Stimulated activated CD4-positive, alpha-beta T cell treated with anti-CD3 and anti-CD28 coated beads, Interleukin-15, amount 100 ng/mL, for 1 hour (primary cell): ENCODE measurements around the gene P2RX6.

Experiments used
- DNase-seq, 2 donors: peaks; one replicate each; pipeline ENCODE4 v3.0.0-alpha.2; 2020; ENCODE audit warnings: low read depth in 1 of 2, low spot score in 1 of 2

P2RX6 gene

DNA sequence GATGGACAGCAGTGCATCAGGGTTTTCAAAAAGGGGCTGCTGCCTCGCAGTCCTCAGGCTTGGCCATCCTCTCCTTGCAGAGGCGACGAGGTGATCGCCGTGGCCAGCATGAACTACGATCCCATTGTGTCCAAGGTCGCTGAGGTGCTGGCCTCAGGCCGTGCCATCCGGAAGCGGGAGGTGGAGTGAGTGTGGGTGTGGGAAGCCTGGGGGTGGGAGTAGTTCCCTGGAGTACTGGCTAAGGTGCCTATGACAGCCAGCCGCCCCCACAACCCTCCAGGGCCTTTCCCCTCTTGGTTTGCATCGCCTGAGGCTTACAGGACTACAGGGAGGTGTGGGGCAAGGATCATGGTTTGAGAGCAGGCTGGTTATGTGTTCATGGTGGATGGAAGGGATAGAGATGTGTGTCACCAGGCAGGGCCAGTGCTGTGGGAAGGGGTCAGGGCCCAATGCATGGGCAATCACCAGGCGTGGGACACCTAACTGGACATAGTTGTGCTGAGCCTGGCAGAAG, 35.0 kb upstream of the P2RX6 start:
- DNase-seq: no peak

DNA sequence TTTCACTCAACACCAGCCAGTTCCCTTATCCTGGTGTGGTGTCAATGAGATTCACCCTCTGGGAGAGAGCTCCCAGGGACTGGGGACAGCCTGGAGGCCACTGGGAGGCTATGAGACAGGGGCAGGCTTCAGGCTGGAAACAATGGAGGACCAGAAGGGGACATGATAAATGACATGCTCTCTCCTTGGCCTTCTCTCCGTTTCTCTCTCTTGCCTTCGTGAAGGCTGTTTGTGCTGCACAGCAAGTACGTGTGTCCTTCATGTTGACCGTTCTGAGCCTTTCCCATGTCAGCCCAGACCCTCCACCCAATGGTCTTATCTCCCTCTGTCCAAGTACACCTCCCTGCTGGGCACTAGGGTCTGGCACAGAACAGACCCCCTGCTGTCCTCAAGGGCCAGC, 34.4 kb upstream of the P2RX6 start:
- no peak for DNase-seq

DNA sequence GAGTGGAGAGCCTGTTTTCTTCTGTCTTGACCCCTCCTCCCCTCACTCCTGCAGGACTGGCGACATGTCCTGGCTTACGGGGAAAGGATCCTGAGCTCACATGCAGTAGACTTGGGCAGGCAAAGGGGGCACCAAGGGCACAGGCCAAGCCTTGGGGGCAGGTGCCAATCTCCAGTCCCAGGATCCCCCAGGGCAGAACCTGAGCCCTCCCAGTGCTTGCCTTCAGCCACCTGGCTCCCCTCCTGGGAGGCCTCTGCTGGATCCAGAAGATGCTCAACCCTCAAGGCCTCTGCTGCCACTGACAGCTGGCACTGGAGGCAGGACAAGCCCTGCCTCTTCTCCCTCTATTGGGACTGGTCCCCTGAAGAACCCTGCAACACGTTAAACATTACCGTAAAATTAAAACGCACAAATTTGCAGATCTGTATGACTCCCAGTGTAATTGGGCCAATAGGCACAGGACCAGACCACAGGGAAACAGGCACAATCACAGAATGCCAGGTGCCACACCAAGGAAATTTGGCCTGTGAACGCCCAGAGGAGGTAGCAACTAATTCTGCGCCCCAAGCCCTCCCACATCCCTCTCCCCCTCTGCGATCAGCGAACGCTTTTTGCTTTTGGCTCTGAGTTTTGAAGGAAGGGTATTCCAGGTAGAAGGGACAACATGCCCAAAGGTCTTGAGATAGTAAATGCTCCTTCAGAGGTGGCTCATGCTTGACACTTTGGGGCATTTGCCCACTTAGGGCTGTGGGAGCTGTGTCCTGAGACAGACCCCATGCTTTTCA, 33.8 kb upstream of the P2RX6 start:
- DNase-seq: no peak

DNA sequence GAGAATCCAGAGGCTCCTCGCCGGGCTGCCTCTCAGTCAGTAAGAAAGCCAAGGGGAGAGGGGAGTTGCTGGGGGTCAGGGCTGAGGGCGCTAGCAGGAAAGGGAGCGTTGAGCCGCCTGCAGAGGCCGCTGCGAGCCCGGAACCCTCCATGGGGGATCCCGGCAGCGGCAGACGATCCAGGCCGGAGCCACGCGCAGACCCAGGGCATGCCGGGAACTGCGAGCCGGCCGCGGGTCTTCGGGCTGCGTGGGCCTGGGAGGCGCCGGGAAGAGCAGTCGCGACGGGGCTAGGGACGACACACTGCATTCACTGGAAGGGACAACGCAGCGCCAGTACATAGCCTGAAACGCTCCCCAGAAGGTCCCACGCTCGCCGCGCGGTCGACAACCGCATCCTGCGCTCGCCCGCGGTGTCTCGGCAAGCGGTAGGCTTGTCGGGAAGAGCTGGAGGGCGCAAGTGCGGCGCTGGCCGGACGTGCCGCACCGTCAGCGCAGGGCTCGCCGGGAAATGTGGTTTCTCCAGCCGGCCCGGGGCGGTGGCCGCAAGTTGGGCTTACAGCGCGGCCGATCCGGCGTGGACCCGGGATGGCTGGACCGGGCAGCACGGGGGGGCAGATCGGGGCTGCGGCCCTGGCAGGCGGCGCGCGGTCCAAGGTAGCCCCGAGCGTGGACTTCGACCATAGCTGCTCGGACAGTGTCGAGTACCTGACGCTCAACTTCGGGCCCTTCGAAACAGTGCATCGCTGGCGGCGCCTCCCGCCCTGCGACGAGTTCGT, 33.0 kb upstream of the P2RX6 start, which contains the start of gene LZTR1:
Gene LZTR1 (plus strand): TSS at position 511 of the 776 bp plus-strand sequence. CDS start 75 bp downstream, at position 586.
- DNase-seq: peak; percentile 42 to 65

DNA sequence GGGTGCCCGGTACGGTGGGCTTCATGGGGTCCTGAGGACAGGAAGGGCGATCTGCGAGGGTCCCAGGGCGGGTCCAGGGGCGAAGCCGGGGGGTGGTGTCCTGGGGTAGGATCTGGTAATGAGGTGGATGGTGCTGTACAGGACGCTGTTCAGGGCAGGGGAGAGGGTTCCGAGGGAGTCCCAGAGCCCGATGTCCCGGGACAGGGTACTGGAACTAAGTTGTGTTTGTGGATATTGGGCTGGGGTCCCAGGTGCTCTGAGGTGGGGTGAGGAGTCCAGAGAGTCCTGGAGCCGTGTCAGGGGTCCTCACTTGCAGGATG, 32.4 kb upstream of the P2RX6 start:
- DNase-seq: no peak

DNA sequence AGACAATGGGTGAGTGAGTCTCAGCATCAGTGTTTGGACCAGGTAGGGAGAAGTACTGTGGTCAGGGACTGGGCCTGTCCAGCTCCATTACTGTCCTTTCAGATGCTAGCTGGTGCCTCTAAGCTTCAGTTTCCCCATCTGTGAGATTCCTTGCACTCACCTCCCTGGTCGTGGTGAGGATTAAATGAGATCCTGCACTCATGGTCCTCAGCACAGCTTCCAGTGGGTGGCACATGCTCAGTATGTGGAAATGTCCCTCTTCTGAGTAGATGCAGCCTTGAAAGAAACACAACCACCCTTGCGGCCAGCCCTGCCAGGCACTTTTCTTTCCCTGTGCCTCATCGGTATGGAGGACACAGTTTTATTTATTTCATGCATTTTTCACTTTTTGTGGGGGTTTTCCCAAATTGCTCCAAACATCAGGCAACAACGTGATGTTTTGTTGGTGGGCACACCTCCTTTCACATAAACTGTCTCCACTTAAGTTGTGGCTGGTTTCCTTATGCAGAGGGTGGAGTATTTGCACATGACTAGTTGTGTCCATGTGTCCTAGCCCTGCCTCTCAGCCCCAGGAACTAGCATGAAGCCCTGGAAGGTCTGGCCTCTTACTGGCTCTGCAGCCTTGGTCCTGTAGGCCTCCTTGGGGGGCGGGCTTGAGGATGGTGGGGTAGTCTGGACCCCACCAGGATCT, 31.7 kb upstream of the P2RX6 start:
- no peak for DNase-seq

DNA sequence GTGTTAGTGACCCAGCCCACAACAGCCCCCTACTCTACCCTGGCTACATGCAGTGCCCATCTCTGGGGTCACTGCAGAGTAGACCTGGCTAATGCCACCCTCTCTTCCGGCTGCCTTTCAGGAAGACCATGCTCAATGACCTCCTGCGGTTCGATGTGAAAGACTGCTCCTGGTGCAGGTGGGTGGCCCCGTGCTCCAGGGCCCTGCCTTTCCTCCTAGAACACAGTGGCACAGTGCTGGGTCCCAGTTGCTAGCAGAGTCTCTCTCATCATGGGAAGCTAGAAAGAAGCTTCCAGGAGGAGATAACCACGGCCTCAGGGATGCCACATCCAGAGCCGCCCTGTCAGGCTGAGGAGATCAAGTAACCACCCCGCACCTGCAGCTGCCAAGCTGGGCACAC, 29.2 kb upstream of the P2RX6 start:
- no peak for DNase-seq

DNA sequence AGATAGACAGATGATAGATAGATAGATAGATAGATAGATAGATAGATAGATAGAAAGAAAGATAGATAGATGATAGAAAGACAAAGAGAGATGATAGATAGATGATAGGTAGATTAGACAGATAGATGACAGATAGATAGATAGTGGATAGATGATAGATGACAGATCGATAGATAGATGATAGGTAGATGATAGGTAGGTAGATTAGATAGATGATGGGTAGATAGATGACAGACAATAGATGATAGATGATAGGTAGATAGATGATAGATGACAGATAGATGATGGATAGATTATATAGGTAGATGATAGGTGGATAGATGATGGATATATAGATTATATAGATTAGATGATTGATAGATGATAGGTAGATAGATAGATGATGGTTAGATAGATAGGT, 28.6 kb upstream of the P2RX6 start:
- no peak for DNase-seq

DNA sequence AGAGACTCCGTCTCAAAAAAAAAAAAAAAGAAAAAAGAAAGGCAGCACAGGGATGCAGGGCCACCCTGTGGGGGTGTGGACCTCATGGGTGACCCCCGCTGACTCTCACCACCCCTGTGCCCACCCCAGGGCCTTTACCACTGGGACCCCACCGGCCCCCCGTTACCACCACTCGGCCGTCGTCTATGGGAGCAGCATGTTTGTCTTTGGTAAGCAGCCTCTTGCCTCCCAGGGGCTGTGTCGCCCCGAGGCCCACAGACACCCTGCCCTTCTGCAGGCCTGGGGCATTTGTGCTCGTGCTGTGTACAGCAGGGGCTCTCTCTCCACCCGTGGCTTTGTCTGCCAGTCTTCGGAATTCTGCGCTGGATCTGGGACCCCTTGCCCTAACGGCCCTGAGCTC, 27.6 kb upstream of the P2RX6 start:
- no peak for DNase-seq

DNA sequence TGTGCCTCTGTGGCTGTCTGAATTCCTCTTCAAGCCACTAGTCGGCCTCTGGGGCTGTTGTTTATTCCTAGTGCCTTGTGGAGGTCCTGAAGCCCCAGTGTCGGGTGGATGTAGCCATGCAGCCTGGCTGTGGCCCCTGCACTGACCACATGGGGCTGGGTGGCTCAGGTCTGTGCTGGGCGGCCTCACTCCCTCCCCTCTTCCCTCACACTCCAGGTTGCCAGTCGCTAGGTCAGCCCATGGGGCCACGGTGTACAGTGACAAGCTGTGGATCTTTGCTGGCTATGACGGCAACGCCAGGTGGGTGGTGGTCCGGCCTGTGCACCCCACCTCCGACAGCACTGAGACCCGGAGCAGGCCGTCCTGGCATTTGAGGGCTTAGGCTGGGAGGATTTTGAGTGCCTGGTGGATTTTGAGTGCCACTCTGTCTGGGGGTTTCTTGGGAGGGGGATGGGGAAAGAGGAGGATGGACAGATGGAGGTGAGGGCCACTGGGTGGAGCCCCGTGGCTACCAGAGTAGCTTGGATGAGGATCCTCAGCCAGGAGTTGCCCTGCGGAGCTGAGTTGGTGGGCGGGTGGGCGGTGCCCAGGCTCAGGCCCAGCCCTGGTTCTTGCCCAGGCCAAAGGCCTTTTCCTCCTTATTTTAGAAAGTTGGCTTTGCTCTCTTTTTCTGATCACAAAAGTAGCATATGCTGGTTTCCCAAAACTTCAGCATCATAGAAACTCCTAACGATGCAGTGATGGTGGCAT, 26.2 kb upstream of the P2RX6 start:
- DNase-seq: no peak

DNA sequence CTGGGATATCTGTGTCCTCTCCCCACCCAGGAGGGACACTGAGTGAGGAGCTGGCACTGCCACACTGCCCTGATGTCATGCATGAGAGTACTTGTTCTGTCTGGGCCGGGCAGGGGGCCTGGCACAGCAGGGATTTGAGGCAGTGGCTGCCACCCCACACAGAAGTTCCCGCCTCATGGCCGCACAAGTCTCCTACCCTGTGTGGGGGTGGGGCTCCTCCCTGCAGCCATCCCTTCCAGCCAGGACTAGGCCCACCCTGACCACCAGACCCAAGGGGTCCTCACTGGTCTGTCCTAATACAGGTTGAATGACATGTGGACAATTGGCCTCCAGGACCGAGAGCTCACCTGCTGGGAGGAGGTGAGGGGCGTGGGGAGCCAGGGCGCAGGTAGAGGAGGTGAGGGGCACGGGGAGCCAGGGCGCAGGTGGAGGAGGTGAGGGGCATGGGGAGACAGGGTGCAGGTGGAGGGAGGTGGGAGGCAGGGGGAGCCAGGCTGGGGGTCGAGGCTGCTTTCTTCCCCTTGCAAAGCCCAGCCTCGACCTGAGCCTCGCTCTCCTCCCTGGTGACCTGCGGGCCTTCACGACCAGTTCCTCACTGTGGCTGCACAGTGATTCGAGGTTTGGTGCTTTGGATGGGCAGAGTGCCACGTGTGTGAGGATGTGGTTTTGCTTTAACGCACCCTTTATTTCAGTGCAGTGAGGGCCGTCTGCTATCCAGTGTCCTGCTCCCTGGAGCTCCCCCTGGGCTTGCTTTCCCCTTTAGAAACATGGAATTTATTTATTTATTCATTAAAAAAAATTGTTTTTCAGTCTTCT, 25.4 kb upstream of the P2RX6 start:
- DNase-seq: no peak

DNA sequence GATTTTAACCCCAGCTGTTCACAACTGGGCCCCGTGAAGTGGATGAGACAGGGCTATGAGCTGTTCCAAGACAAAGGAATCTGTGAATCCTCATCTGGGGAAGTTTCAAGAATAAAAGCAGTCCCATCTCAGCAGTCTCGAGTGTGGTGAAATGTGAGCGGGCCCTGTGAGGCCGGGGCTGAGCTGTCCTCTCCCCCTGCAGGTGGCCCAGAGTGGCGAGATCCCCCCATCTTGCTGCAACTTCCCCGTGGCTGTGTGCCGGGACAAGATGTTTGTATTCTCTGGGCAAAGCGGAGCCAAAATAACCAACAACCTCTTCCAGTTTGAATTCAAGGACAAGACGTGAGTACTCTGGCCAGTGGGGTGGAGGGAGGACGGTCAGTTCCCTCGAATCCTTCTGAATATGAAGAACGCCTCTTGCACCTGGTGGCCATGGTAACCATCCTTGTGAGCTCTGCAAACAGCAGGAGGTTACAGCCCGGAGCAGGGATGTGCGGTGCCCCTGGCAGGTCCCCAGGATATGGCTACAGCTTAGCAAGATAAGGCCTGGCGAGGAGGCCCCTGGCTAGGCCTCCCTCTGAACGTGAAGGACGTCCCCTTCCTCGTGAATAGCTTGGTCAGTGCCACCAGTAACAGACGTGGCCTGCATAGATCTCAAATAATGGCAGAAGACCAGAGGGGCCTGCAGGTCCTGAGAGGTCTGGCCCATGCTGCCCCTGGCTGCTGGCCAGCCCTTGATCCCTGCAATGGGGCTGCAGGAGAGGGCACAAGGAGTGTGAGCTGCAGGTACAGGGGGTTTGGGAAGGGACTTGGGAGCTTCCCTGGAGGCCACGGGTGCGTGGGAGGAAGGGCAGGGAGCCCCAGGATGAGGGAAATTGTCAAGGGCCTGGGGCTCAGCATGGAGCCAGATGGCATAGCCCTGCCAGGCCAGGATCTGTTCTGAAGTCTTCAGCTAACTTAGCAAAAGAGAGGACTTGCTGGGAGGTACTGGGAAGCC, 24.5 kb upstream of the P2RX6 start:
- no peak for DNase-seq

DNA sequence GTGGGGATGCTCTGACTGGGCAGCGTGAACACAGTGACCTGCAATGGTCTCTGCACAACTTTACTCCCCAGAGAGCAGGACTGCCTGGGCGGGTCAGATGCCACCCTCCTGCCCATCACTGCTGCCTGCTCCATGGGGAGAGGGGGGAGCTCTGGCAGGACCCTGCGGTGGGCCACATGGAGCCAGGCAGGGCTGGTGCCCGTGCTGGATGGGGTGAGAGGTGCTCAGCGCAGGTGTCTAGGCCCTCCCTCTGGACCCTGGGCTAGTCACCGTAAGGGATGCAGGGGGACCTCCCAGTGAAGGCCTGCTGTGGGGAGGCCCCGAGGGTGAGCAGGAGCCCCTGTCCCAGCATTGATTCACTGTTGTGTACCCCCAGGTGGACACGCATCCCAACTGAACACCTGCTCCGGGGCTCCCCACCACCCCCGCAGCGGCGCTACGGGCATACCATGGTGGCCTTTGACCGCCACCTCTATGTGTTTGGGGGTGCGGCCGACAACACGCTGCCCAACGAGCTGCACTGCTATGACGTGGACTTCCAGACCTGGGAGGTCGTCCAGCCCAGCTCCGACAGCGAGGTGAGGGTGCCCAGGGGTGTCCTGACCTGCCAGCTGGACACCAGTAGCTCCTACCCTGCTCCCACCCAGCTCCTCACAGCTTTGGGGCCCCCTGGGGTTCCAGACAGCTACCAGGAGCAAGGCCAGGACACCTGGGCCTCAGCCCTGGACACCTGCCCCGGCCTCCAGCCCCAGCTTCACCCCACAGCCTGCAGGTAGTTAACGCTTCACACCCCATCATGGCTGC, 23.5 kb upstream of the P2RX6 start:
- DNase-seq: no peak

DNA sequence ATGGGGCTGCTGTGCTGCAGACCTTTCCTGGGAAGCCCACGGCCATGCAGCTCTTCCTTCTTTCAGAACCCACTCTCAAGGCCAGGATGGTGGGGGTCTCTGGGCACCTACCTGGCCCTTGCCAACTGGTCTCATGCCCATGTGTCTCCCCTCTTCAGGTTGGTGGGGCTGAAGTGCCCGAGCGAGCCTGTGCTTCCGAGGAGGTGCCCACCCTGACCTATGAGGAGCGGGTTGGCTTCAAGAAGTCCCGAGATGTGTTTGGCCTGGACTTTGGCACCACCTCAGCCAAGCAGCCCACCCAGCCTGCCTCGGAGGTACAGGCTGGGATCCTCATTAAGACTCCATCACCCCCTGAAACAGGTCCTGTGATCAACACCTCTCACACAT, 22.9 kb upstream of the P2RX6 start:
- DNase-seq: no peak

DNA sequence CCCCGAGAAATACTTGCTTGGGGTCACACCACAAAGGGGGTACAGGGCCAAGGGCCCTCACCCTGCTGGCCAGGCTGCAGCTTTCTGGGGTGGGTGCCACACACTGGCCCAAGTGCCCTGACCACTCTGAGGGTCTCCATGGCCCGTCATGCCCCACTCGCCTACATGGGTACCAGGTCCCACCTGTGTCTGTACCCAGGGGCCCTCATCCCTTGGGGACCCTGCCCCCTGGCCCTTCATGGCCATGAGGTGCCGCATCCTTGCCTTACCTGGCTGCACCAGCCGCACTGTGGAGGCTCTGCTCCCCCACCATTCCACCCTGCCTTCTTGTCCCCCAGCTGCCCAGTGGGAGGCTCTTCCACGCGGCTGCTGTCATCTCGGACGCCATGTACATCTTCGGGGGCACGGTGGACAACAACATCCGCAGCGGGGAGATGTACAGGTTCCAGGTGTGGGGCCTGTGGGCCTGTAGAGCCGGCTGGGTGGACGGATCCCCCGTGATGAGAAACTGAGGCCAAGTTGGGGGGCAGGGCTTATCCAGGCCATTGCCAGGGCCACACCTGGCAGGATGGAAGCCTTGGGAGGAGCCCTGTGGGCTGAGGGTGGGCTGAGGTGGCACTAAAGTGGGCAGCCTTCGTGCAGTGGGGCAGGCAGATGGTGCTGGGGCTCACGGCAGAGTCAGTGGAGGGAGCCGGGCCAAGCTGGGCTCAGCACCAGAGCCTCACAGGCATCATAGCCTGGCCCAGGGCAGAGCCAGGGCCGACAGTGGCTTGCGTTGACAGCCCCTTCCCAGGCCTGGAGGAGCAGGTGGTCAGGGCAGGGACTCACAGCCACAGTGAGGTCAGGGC, 22.3 kb upstream of the P2RX6 start:
- no peak for DNase-seq

DNA sequence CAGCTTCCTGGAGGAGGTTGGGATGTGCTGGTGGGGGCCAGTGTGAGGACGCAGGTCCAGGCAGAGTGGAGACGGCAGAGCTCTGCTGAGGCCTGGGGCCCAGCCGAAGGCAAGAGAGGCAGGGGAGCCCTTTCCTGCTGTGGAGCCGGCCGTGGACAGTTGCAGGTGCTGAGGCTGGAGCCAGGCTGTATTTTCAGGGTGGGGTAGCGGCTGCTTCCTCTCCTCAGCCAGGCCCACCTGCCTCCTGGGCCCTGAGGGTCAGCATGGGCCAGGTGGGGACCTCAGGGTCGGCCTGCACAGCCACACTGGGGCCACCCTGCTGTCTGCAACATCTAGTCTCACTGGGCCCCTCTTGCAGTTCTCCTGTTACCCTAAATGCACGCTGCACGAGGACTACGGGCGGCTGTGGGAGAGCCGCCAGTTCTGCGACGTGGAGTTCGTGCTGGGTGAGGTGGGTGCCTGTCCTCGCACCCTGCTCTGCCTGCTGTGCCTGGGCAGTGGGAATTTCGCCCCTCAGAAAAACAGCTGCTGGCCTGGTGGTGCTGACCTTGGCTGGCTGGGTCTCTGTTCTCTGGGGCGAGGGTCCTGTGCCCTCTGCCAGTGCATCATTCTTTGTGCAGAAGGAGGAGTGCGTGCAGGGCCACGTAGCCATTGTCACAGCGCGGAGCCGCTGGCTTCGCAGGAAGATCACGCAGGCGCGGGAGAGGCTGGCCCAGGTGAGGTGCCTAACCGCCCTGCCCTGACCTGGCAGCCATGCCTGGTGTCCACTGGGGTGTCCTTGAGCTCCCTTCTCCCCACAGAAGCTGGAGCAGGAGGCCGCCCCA, 21.4 kb upstream of the P2RX6 start:
- DNase-seq: no peak
